Neural cell (in vitro differentiated cells): ENCODE results near the gene ADK. TPM values are rescaled to one million over a fixed set of nuclear protein-coding genes. Genes with fewer than 3 reads are reported as not detected.
"Not testable (repeated sequence)": the region's sequence is repeated elsewhere in the genome, so short reads cannot be mapped to it uniquely, and the experiment has no call there.

Source experiments
- H2AFZ ChIP-seq: fragments of 200-600, 300-800 bp; sonication (generic), shearing (Covaris generic); 2 replicates; pipeline ENCODE4 v1.6.0; 2014; ENCODE audit warnings: low read depth, mild to moderate bottlenecking, antibody characterized with exemption, low read length, moderate library complexity
- H3F3A ChIP-seq: fragments of 200-600 bp; shearing (Covaris generic); 2 replicates; pipeline ENCODE4 v1.6.1; 2016; ENCODE audit warnings: mild to moderate bottlenecking, moderate library complexity, mixed read lengths, antibody characterized with exemption, low read length; ENCODE audit not compliant: insufficient read depth, poor library complexity, severe bottlenecking
- H3K27ac ChIP-seq: fragments of 200-600, 300-800 bp; sonication (generic), shearing (Covaris generic); 2 replicates; pipeline ENCODE4 v1.5.1; 2014; ENCODE audit warnings: mild to moderate bottlenecking, low read length, moderate library complexity
- H3K27me3 ChIP-seq: fragments of 300-800, 200-600 bp; sonication (generic), shearing (Covaris generic); 2 replicates; pipeline ENCODE4 v1.6.0; 2014; ENCODE audit warnings: mild to moderate bottlenecking, low read depth, low read length, moderate library complexity; ENCODE audit not compliant: insufficient read depth
- H3K36me3 ChIP-seq: fragments of 300-800, 200-600 bp; sonication (generic), shearing (Covaris generic); 2 replicates; pipeline ENCODE4 v1.5.1; 2014; ENCODE audit warnings: mild to moderate bottlenecking, antibody characterized with exemption, low read length, moderate library complexity; ENCODE audit not compliant: insufficient read depth
- H3K4me2 ChIP-seq: fragments of 300-800, 200-600 bp; sonication (generic), shearing (Covaris generic); 2 replicates; pipeline ENCODE4 v1.6.0; 2014; ENCODE audit warnings: mild to moderate bottlenecking, low read length
- H3K4me3 ChIP-seq: fragments of 300-800, 200-600 bp; sonication (generic), shearing (Covaris generic); 2 replicates; pipeline ENCODE4 v1.5.1; 2014; ENCODE audit warnings: mild to moderate bottlenecking, low read length, moderate library complexity
- H3K79me2 ChIP-seq: fragments of 200-600 bp; shearing (Covaris generic); replicated peaks from 2 replicates; pipeline ENCODE4 v1.6.0; 2014; ENCODE audit warnings: mild to moderate bottlenecking, low read length, moderate library complexity; ENCODE audit not compliant: insufficient read depth
- H3K9ac ChIP-seq: fragments of 300-800, 200-600 bp; sonication (generic), shearing (Covaris generic); 2 replicates; pipeline ENCODE4 v1.6.1; 2016; ENCODE audit warnings: mild to moderate bottlenecking, low read length, mixed read lengths
- H3K9me2 ChIP-seq: fragments of 200-600 bp; shearing (Covaris generic); 2 replicates; pipeline ENCODE4 v1.6.1; 2016; ENCODE audit warnings: mild to moderate bottlenecking, low read length, mixed read lengths; ENCODE audit not compliant: insufficient read depth
- H3K9me3 ChIP-seq: fragments of 200-600, 300-800 bp; sonication (generic), shearing (Covaris generic); 2 replicates; pipeline ENCODE4 v1.6.1; 2016; ENCODE audit warnings: mild to moderate bottlenecking, mixed run types, low read length, moderate library complexity, mixed read lengths
- H4K20me1 ChIP-seq: fragments of 200-600 bp; shearing (Covaris generic); 2 replicates; pipeline ENCODE4 v1.6.1; 2016; ENCODE audit warnings: mild to moderate bottlenecking, mixed run types; ENCODE audit not compliant: insufficient read depth
- EP300 ChIP-seq: fragments of 450-650 bp; conservative IDR thresholded peaks from 2 replicates; pipeline ENCODE4 v1.6.1; 2014; ENCODE audit warnings: antibody characterized with exemption, mild to moderate bottlenecking, moderate library complexity; ENCODE audit not compliant: poor library complexity, severe bottlenecking
- EZH2 ChIP-seq: fragments of 200-600, 300-800 bp; shearing (Covaris generic), sonication (generic); IDR thresholded peaks from 2 replicates; pipeline ENCODE4 v1.6.1; 2014; ENCODE audit warnings: antibody characterized with exemption, low read length, borderline replicate concordance, mild to moderate bottlenecking; ENCODE audit not compliant: insufficient read depth, poor library complexity, severe bottlenecking
- MXI1 ChIP-seq: fragments of 450-650 bp; conservative IDR thresholded peaks from 2 replicates; pipeline ENCODE4 v1.6.1; 2014; ENCODE audit warnings: antibody characterized with exemption, mild to moderate bottlenecking; ENCODE audit not compliant: poor library complexity, severe bottlenecking
- POLR2AphosphoS5 ChIP-seq: IDR thresholded peaks from 2 replicates; pipeline ENCODE4 v1.6.1; 2012
- RAD21 ChIP-seq: fragments of 450-650 bp; conservative IDR thresholded peaks from 2 replicates; pipeline ENCODE4 v1.6.1; 2014; ENCODE audit warnings: antibody characterized with exemption, mild to moderate bottlenecking, moderate library complexity
- SMC3 ChIP-seq: fragments of 450-650 bp; conservative IDR thresholded peaks from 2 replicates; pipeline ENCODE4 v1.6.1; 2014; ENCODE audit warnings: antibody characterized with exemption, mild to moderate bottlenecking, moderate library complexity; ENCODE audit not compliant: poor library complexity
- TAF1 ChIP-seq: IDR thresholded peaks from 2 replicates; pipeline ENCODE4 v1.6.1; 2012; ENCODE audit warnings: low read depth
- polyA plus RNA-seq: library from polyadenylated mRNA; depleted of rRNA; stranded (reverse); fragments of >200 nt; gene quantifications from 2 replicates; pipeline ENCODE4 v1.2.3, GENCODE V29; 2014
- TF ChIP-seq, protein P1 (sequence below): fragments of 450-650 bp; IDR thresholded peaks from 2 replicates; pipeline ENCODE4 v1.5.1; 2014; ENCODE audit warnings: antibody characterized with exemption, mild to moderate bottlenecking, moderate library complexity; ENCODE audit not compliant: poor library complexity, severe bottlenecking
- TF ChIP-seq, protein P2 (sequence below): IDR thresholded peaks from 2 replicates; pipeline ENCODE4 v1.6.1; 2012; ENCODE audit warnings: borderline replicate concordance

ADK gene
- polyA plus RNA-seq, 1 donor from 2014 or later, result 19.5 TPM

- Histone ChIP-seq H3K9ac (no peak overlapping the region), H3K9me2 (no peaks in the 10 kb centered on the region), H4K20me1 (no peaks in the 10 kb centered on the region), H3K4me2 (no peak overlapping the region), H3K36me3 (no peaks in the 10 kb centered on the region), H2AFZ (no peak overlapping the region), H3F3A (no peaks in the 10 kb centered on the region), H3K27ac (no peak overlapping the region), H3K79me2 (no peaks in the 10 kb centered on the region), H3K27me3 (no peaks in the 10 kb centered on the region), H3K4me3 (no peak overlapping the region), H3K9me3 (no peaks in the 10 kb centered on the region)
- no peak for TF ChIP-seq SMC3
- TF ChIP-seq RAD21, result no peak
- TF ChIP-seq MXI1, result no peak
- TF ChIP-seq TAF1, result no peak
- TF ChIP-seq, protein P1, sequence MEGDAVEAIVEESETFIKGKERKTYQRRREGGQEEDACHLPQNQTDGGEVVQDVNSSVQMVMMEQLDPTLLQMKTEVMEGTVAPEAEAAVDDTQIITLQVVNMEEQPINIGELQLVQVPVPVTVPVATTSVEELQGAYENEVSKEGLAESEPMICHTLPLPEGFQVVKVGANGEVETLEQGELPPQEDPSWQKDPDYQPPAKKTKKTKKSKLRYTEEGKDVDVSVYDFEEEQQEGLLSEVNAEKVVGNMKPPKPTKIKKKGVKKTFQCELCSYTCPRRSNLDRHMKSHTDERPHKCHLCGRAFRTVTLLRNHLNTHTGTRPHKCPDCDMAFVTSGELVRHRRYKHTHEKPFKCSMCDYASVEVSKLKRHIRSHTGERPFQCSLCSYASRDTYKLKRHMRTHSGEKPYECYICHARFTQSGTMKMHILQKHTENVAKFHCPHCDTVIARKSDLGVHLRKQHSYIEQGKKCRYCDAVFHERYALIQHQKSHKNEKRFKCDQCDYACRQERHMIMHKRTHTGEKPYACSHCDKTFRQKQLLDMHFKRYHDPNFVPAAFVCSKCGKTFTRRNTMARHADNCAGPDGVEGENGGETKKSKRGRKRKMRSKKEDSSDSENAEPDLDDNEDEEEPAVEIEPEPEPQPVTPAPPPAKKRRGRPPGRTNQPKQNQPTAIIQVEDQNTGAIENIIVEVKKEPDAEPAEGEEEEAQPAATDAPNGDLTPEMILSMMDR, result no peak
- TF ChIP-seq, protein P2, sequence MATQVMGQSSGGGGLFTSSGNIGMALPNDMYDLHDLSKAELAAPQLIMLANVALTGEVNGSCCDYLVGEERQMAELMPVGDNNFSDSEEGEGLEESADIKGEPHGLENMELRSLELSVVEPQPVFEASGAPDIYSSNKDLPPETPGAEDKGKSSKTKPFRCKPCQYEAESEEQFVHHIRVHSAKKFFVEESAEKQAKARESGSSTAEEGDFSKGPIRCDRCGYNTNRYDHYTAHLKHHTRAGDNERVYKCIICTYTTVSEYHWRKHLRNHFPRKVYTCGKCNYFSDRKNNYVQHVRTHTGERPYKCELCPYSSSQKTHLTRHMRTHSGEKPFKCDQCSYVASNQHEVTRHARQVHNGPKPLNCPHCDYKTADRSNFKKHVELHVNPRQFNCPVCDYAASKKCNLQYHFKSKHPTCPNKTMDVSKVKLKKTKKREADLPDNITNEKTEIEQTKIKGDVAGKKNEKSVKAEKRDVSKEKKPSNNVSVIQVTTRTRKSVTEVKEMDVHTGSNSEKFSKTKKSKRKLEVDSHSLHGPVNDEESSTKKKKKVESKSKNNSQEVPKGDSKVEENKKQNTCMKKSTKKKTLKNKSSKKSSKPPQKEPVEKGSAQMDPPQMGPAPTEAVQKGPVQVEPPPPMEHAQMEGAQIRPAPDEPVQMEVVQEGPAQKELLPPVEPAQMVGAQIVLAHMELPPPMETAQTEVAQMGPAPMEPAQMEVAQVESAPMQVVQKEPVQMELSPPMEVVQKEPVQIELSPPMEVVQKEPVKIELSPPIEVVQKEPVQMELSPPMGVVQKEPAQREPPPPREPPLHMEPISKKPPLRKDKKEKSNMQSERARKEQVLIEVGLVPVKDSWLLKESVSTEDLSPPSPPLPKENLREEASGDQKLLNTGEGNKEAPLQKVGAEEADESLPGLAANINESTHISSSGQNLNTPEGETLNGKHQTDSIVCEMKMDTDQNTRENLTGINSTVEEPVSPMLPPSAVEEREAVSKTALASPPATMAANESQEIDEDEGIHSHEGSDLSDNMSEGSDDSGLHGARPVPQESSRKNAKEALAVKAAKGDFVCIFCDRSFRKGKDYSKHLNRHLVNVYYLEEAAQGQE, result no peak
- no peak for TF ChIP-seq EZH2
- TF ChIP-seq EP300, result no peak
- no peak for TF ChIP-seq POLR2AphosphoS5
Observed at GRCh38 chr10:74523199-74523598, 372.2 kb downstream of the ADK start.

DNA sequence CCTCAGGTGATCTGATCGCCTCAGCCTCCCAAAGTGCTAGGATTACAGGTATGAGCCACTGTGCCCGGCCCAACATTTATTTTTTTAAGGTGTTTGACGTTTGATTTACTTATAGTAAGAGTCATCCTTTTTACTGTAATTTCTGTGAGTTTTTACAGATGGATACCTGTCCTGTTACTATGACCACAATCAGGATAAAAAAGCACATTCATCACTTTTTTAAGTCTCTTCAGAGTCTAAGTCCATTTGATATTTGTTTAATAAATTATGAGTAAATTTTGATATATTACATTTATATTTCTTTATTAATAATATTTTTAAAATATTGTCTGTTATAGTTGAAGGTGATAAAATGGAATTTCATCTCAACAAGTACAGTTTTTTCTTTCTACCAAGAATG lies 374.9 kb downstream of the ADK start:
- Histone ChIP-seq H3K9ac (no peak overlapping the region), H3K27ac (no peak overlapping the region), H3K9me3 (no peaks in the 10 kb centered on the region), H3K27me3 (no peaks in the 10 kb centered on the region), H2AFZ (no peak overlapping the region), H3K4me3 (no peak overlapping the region), H3K4me2 (no peak overlapping the region), H3F3A (no peaks in the 10 kb centered on the region), H3K36me3 (no peaks in the 10 kb centered on the region), H3K79me2 (no peaks in the 10 kb centered on the region), H3K9me2 (no peaks in the 10 kb centered on the region), H4K20me1 (no peaks in the 10 kb centered on the region)
- no peak for TF ChIP-seq RAD21
- no peak for TF ChIP-seq MXI1
- TF ChIP-seq, protein P2, result no peak
- TF ChIP-seq TAF1, result no peak
- TF ChIP-seq EZH2, result no peak
- no peak for TF ChIP-seq POLR2AphosphoS5
- TF ChIP-seq EP300, result no peak
- TF ChIP-seq, protein P1, result no peak
- no peak for TF ChIP-seq SMC3

- H3K79me2 ChIP-seq, H2AFZ ChIP-seq, H3K9me3 ChIP-seq, H3K36me3 ChIP-seq, H3K27ac ChIP-seq, H3K4me2 ChIP-seq, H3K9ac ChIP-seq, H3K27me3 ChIP-seq, H4K20me1 ChIP-seq, H3K4me3 ChIP-seq, H3F3A ChIP-seq, H3K9me2 ChIP-seq: not testable (repeated sequence)
Observed at GRCh38 chr10:74527611-74528010, 376.6 kb downstream of the ADK start.
